Brain microvascular endothelial cell (primary cell): Measurements from ENCODE around the gene ESYT2.

Source experiments
- DNase-seq: peaks from one replicate; pipeline ENCODE4 v3.0.0-alpha.2; 2020
- H3K27ac ChIP-seq: fragments of 250-450 bp; sonication (Bioruptor Pico); 2 replicates; pipeline ENCODE4 v1.5.1; 2020; ENCODE audit warnings: mild to moderate bottlenecking, moderate library complexity
- H3K27me3 ChIP-seq: fragments of 250-450 bp; sonication (Bioruptor Pico); replicated peaks from 2 replicates; pipeline ENCODE4 v1.5.1; 2020; ENCODE audit warnings: mild to moderate bottlenecking
- H3K36me3 ChIP-seq: fragments of 250-450 bp; sonication (Bioruptor Pico); replicated peaks from 2 replicates; pipeline ENCODE4 v1.5.1; 2020; ENCODE audit warnings: mild to moderate bottlenecking
- H3K4me3 ChIP-seq: 2 replicates; pipeline ENCODE4 v1.5.1; 2011; ENCODE audit warnings: low read depth, mild to moderate bottlenecking, control low read depth, low read length, moderate library complexity
- in situ Hi-C: cut with HindIII; loops from 2 replicates; pipeline ENCODE4 v1.10.0; 2017; ENCODE audit warnings: low sequenced_read_pairs, low pct_ligation_motif_present
- TF ChIP-seq, protein P1 (sequence below): IDR thresholded peaks from 2 replicates; pipeline ENCODE4 v1.5.1; 2011; ENCODE audit warnings: low read depth, mild to moderate bottlenecking, moderate library complexity, low read length, control low read depth, inconsistent platforms; ENCODE audit errors: missing control alignments

ESYT2 gene

DNA sequence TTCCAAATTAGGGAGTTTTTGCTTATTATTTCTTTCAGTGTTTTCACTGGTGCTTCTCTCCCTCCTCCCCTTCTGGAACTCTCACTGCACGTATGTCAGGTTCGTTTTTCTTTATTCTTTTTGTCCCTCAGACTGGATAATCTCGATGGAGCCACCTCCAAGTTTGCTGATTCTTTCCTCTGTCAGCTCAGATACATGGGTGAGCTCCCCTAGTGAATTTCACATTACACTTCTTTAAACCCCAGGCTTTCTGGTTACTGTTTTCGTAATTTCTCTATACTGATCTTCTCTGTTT, 103.9 kb downstream of the ESYT2 start:
- Histone ChIP-seq H3K36me3 (peaks cover 8% of the 10 kb centered on the region), H3K4me3 (no peak overlapping the region), H3K27me3 (no peaks in the 10 kb centered on the region), H3K27ac (no peak overlapping the region)
- in situ Hi-C loops = no loop called here
- TF ChIP-seq, protein P1, sequence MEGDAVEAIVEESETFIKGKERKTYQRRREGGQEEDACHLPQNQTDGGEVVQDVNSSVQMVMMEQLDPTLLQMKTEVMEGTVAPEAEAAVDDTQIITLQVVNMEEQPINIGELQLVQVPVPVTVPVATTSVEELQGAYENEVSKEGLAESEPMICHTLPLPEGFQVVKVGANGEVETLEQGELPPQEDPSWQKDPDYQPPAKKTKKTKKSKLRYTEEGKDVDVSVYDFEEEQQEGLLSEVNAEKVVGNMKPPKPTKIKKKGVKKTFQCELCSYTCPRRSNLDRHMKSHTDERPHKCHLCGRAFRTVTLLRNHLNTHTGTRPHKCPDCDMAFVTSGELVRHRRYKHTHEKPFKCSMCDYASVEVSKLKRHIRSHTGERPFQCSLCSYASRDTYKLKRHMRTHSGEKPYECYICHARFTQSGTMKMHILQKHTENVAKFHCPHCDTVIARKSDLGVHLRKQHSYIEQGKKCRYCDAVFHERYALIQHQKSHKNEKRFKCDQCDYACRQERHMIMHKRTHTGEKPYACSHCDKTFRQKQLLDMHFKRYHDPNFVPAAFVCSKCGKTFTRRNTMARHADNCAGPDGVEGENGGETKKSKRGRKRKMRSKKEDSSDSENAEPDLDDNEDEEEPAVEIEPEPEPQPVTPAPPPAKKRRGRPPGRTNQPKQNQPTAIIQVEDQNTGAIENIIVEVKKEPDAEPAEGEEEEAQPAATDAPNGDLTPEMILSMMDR = no peak
- no peak for DNase-seq

DNA sequence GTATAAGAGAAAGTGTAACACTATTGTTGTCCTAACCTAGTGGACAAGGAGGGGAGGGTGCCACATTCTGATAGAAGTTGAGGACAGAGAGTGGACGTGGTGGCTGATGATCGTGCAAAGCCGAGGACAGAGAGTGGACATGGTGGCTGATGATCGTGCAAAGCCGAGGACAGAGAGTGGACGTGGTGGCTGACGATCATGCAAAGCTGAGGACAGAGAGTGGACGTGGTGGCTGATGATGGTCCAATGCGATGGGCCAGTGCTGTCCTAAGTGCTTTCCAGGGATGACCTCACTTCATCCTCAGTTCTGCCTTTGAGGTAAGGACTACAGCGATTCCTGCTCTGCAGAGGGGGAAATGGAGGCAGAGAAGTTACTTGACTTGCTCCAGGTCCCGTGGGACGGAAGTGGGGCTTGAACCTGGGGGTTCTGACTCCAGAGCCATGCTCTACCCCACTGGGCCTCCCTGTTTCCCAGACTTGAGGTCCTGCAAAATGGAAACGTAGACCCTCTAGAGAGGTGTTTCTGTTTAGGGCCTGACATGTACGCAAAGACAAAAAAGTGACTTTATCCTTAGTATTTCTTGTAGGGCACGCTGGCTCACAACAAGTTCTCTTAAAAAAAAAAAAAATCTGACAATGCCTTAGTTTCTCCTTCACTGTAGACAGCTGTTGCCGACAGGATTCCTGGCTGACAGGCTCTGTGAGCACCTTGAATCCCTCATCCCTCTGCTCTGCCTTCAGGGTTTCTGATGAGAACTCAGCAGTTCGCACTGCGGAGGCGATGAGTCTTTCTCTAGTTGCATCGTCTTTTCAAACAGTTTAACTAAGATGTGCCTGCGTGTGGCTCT, 104.4 kb downstream of the ESYT2 start:
- H3K36me3 ChIP-seq = peaks cover 2% of the 10 kb centered on the region
- DNase-seq = no peak
- H3K4me3 ChIP-seq = no peak overlapping the region
- in situ Hi-C loops = no loop called here
- H3K27ac ChIP-seq = no peak overlapping the region
- no peaks in the 10 kb centered on the region for H3K27me3 ChIP-seq
- TF ChIP-seq, protein P1 = no peak

DNA sequence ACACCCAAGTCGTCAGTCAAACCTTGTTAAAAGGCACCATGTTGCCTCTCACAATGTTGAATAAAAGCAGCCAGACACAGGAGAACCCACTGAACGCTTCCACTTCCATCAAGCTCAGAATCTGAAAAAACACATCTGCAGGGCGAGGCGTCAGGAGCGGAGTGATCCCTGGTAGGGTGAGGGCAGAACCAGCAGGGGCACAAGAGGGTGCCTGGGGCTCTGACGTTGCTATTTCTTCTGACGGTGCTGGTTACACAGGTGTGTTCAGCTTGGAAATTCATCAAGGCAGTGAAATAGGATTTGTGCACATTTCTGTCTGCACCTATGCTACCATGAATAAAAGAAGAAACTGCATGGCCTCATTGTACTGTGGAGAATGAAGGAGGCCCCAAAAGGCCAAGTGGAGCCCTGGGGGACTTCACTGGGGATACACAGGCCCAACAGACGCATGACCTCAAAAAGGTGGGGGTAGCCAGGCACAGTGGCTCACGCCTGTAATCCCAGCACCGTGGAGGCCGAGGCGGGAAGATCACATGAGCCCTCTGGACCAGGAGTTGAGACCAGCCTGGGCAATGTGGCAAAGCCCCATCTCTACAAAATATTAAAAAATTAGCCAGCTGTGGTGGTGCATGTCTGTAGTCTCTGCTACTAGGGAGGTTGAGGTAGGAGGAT, 105.5 kb downstream of the ESYT2 start:
- Histone ChIP-seq H3K36me3 (no peaks in the 10 kb centered on the region), H3K4me3 (no peak overlapping the region), H3K27ac (no peak overlapping the region), H3K27me3 (no peaks in the 10 kb centered on the region)
- DNase-seq = no peak
- TF ChIP-seq, protein P1 = no peak
- in situ Hi-C loops = no loop called here

DNA sequence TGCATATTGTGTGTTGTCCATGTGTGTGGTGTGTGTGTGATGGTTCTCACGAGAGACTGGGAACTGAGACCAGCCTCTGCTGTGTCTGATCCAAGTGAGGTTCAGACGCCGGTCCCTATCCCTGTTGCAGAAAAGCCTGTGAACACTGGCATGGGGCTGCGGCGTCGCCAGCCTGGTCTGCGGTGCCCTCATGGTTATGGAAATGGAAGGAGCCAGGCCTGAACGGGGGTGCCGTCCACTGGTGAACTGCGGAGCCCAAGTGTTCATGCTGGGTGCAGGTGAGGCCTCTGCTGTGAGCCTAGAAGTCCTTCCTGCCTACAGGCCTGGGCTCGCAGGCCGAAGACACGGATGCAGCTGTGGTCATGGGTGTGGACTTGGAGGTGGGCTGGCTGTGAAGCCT, 106.0 kb downstream of the ESYT2 start:
- H3K36me3 ChIP-seq = no peaks in the 10 kb centered on the region
- no peak for DNase-seq
- TF ChIP-seq, protein P1 = no peak
- H3K4me3 ChIP-seq = no peak overlapping the region
- H3K27ac ChIP-seq = no peak overlapping the region
- H3K27me3 ChIP-seq = peaks cover 2% of the 10 kb centered on the region
- in situ Hi-C loops = no loop called here

DNA sequence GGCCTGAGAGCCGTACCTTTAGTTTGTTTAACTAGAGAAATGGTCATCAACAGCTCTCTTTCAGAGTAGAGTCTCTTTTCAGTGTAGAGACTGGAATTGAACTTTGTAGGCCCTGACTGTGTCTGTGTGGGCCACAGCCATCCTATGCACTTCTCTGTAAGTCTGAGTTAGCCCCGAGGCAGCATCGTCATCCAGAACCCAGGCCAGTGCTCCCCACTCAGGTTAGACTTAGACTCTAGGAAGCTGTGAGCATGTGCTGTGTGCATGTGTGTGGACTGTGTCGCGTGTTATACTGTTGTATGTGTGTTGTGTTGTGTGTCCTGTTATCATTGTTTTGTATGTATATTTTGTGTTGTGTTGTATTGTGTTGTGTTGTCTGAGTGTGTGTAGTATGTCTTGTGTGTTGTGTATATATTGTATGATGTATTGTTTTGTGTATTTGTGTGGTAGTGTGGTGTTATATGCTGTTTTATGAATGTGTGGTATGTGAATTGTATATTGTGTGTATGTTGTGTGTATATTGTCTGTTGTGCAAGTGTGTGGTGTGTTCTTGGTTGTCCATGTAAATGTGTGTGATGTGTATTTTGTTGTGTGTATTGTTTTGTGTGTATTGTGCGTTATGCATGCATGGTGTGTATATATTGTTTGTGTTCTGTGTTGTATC, 106.6 kb downstream of the ESYT2 start:
- DNase-seq = no peak
- TF ChIP-seq, protein P1 = no peak
- Histone ChIP-seq H3K4me3 (no peak overlapping the region), H3K27me3 (peaks cover 2% of the 10 kb centered on the region), H3K36me3 (no peaks in the 10 kb centered on the region), H3K27ac (no peak overlapping the region)
- in situ Hi-C loops = no loop called here
